Muscle layer of colon (tissue), 2 donors: ENCODE measurements around the gene RFTN2.
"Not testable (repeated sequence)": the region's sequence is repeated elsewhere in the genome, so short reads cannot be mapped to it uniquely, and the experiment has no call there.

Experiments used
- H3K27ac ChIP-seq: one replicate; pipeline ENCODE4 v1.7.0; 2013; ENCODE audit warnings: low read depth, mild to moderate bottlenecking, low read length, moderate library complexity
- H3K27me3 ChIP-seq, 2 donors: one replicate each; pipeline ENCODE4 v1.7.0; 2013; ENCODE audit warnings: low read length in 2 of 2, mild to moderate bottlenecking in 2 of 2; ENCODE audit not compliant: insufficient read depth in 2 of 2, control insufficient read depth in 1 of 2
- H3K36me3 ChIP-seq: one replicate; pipeline ENCODE4 v1.7.0; 2013; ENCODE audit warnings: mild to moderate bottlenecking, low read length; ENCODE audit not compliant: insufficient read depth
- H3K4me1 ChIP-seq: one replicate; pipeline ENCODE4 v1.7.0; 2013; ENCODE audit warnings: mild to moderate bottlenecking, low read length; ENCODE audit not compliant: insufficient read depth
- H3K4me3 ChIP-seq, 2 donors: one replicate each; pipeline ENCODE4 v1.7.0; 2013; ENCODE audit warnings: low read length in 2 of 2, low read depth in 1 of 2, mild to moderate bottlenecking in 1 of 2, moderate library complexity in 1 of 2
- H3K9ac ChIP-seq: one replicate; pipeline ENCODE4 v1.7.0; 2013; ENCODE audit warnings: low read length
- H3K9me3 ChIP-seq: one replicate; pipeline ENCODE4 v1.7.0; 2013; ENCODE audit warnings: mild to moderate bottlenecking, low read length
- donor health status: abdominal sarcoma.
- donor health status: Adenocarcinoma of cecum.

RFTN2 gene

DNA sequence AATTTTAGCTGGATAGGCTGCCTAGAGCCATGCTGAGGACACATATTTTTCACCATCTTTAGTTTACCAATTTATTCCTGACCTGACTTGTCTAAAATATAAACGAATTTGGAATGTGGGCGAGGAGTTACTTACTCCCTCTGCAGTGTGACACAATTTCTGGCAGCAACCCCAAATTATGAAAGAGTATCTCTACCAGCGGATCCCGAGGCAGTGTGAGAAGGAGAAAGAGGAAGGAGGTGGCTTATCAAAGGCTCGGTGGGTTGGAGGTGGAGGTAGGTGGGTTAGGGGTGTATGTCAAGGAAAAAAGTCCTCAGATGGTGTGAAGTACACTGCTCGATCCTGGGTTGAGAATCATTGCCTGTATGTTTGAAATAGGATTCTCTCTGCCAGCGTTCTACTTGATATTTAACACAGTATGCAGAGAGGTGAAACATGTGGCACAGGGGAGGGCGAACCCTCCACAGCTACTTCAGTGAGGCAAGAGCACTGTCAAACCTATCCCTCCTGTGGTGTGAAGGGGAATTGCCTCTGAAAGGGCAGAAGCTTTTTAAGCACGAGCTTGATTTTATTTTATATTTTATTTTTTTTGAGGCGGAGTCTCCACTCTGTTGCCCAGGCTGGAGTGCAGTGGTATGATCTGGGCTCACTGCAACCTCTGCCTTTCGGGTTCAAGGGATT lies 76.0 kb downstream of the RFTN2 start:
- H3K36me3 ChIP-seq, result no peaks in the 10 kb centered on the region
- no peak overlapping the region for H3K9ac ChIP-seq
- no peaks in the 10 kb centered on the region for H3K27me3 ChIP-seq
- no peaks in the 10 kb centered on the region for H3K9me3 ChIP-seq
- no peak overlapping the region for H3K4me3 ChIP-seq
- no peak overlapping the region for H3K27ac ChIP-seq
- no peaks in the 10 kb centered on the region for H3K4me1 ChIP-seq

- Histone ChIP-seq H3K4me3 (no peak overlapping the region), H3K36me3 (no peaks in the 10 kb centered on the region), H3K27ac (no peak overlapping the region), H3K27me3 (no peaks in the 10 kb centered on the region), H3K9me3 (no peaks in the 10 kb centered on the region), H3K4me1 (no peaks in the 10 kb centered on the region), H3K9ac (no peak overlapping the region)
Observed at GRCh38 chr2:197598450-197598849, 76.9 kb downstream of the RFTN2 start.

GRCh38 chr2:197597166-197597565 lies 78.2 kb downstream of the RFTN2 start:
- Histone ChIP-seq H3K36me3 (no peaks in the 10 kb centered on the region), H3K4me3 (no peak overlapping the region), H3K9me3 (no peaks in the 10 kb centered on the region), H3K27ac (no peak overlapping the region), H3K9ac (no peak overlapping the region), H3K4me1 (no peaks in the 10 kb centered on the region), H3K27me3 (no peaks in the 10 kb centered on the region)

DNA sequence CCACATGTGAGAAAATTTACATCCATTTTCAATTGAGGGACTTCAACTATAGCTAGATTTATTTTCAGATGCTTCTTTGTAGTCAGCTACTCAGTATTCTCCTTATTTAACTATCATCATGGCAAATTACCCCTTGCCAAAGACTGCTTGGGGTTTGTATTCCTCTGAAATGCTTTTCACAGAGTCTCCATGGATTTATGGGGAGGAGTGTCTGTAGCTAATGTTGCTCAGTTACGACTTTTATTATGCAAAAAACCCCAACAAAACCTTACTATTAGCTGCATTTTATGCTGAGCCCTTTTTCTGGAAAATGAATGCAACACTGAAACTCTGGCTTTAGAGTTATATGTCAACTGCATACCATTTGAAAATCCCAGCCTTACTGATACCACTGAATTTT lies 78.6 kb downstream of the RFTN2 start:
- no peaks in the 10 kb centered on the region for H3K36me3 ChIP-seq
- H3K4me1 ChIP-seq, result no peaks in the 10 kb centered on the region
- H3K27ac ChIP-seq, result no peak overlapping the region
- no peaks in the 10 kb centered on the region for H3K27me3 ChIP-seq
- no peak overlapping the region for H3K9ac ChIP-seq
- no peaks in the 10 kb centered on the region for H3K9me3 ChIP-seq
- H3K4me3 ChIP-seq, result no peak overlapping the region

DNA sequence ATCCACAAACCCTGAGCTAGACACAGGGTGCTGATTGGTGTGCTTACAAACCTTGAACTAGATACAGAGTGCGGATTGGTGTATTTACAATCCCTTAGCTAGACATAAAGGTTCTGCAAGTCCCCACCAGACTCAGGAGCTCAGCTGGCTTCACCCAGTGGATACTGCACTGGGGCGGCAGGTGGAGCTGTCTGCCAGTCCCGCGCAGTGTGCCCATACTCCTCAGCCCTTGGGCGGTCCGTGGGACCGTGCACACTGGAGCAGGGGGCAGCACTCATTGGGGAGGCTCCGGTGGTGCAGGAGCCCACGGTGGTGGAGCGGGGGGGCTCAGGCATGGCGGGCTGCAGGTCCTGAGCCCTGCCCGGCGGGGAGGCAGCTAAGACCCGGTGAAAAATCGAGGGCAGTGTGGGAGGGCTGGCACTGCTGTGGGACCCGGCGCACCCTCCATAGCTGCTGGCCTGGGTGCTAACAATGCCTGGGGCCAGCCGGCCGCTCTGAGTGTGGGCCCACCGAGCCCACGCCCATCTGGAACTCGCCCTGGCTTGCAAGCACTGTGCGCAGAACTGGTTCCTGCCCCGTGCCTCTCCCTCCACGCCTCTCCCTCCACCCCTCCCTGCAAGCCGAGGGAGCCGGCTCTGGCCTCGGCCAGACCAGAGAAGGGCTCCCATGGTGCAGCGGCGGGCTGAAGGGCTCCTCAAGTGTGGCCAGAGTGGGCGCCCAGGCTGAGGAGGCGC lies 83.9 kb downstream of the RFTN2 start:
- Histone ChIP-seq H3K27ac (no peak overlapping the region), H3K9me3 (no peaks in the 10 kb centered on the region), H3K4me1 (no peaks in the 10 kb centered on the region), H3K36me3 (no peaks in the 10 kb centered on the region), H3K27me3 (no peaks in the 10 kb centered on the region), H3K4me3 (no peak overlapping the region), H3K9ac (no peak overlapping the region)

GRCh38 chr2:197587255-197587654 lies 88.1 kb downstream of the RFTN2 start:
- H3K4me3 ChIP-seq, H3K27me3 ChIP-seq, H3K9ac ChIP-seq, H3K4me1 ChIP-seq, H3K36me3 ChIP-seq, H3K9me3 ChIP-seq, H3K27ac ChIP-seq: not testable (repeated sequence)

DNA sequence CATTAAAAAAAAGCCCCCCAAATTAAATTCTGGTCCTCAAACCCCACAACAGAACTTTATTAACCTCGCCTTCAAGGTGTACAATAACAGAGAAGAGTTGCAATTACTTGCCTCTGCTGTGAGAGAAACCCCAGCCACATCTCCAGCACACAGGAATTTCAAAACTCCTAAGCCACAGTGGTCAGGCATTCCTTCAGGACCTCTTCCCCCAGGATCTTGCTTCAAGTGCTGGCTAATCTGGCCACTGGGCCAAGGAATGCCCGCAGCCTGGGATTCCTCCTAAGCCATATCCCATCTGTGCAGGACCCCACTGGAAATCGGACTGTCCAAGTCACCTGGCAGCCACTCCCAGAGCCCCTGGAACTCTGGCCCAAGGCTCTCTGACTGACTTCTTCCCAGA lies 95.2 kb downstream of the RFTN2 start:
- H3K9ac ChIP-seq, H3K27ac ChIP-seq, H3K36me3 ChIP-seq, H3K4me3 ChIP-seq, H3K4me1 ChIP-seq, H3K9me3 ChIP-seq, H3K27me3 ChIP-seq: not testable (repeated sequence)

DNA sequence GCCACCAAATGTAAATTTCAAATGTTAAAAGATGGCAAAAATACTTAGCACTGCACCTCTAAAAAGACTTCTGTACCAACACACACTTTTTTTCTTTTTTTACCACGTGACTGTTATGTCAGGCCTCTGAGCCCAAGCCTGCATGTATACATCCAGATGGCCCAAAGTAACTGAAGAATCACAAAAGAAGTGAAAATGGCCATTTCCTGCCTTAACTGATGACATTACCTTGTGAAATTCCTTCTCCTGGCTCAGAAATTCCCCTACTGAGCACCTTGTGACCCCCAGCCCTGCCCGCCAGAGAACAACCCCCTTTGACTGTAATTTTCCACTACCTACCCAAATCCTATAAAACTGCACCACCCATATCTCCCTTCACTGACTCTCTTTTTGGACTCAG lies 97.1 kb downstream of the RFTN2 start:
- H3K27ac ChIP-seq, H3K4me1 ChIP-seq, H3K27me3 ChIP-seq, H3K36me3 ChIP-seq, H3K9me3 ChIP-seq, H3K9ac ChIP-seq, H3K4me3 ChIP-seq: not testable (repeated sequence)

GRCh38 chr2:197577446-197577845 lies 97.9 kb downstream of the RFTN2 start:
- Histone ChIP-seq H3K4me1 (no peaks in the 10 kb centered on the region), H3K27ac (no peak overlapping the region), H3K36me3 (no peaks in the 10 kb centered on the region), H3K9ac (no peak overlapping the region), H3K4me3 (no peak overlapping the region), H3K27me3 (no peaks in the 10 kb centered on the region), H3K9me3 (no peaks in the 10 kb centered on the region)

- H3K27me3 ChIP-seq, result no peaks in the 10 kb centered on the region
- H3K9ac ChIP-seq, result no peak overlapping the region
- H3K36me3 ChIP-seq, result no peaks in the 10 kb centered on the region
- H3K4me3 ChIP-seq, result no peak overlapping the region
- H3K27ac ChIP-seq, result no peak overlapping the region
- H3K9me3 ChIP-seq, result no peaks in the 10 kb centered on the region
- H3K4me1 ChIP-seq, result no peaks in the 10 kb centered on the region
Observed at GRCh38 chr2:197576631-197577030, 98.8 kb downstream of the RFTN2 start.

DNA sequence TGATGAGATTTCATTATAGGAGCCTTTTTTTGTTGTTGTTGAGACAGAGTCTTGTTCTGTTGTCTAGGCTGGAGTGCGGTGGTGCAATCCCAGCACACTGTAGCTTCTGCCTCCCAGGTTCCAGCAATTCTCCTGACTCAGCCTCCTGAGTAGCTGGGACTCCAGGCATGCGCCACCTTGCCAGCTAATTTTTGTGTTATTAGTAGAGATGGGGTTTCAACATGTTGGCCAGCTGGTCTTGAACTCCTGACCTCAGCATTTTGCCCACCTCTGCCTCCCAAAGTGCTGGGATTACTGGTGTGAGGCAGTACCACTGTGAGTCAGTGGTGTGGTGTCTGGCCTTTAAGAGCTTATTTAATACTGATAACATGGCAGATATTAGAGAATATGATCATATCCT lies 99.4 kb downstream of the RFTN2 start:
- H3K27ac ChIP-seq, result no peak overlapping the region

DNA sequence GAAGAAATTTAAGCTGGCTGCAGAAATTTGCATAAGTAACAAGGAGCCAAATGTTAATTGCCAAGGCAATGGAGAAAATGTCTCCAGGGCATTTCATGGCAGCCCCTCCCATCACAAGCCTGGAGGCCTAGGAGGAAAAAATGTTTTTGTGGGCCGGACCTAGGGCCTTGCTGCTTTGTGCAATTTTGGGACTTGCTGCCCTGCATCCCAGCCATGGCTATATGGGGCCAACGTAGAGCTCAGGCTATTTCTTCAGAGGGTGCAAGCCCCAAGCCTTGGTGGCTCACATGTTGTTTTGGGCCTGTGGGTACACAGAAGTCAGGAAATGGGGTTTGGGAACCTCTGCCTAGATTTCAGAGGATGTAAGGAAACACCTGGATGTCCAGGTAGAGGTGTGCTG lies 101.8 kb downstream of the RFTN2 start:
- Histone ChIP-seq H3K9ac (no peak overlapping the region), H3K27me3 (no peaks in the 10 kb centered on the region), H3K4me3 (no peak overlapping the region), H3K27ac (no peak overlapping the region), H3K4me1 (no peaks in the 10 kb centered on the region), H3K36me3 (no peaks in the 10 kb centered on the region), H3K9me3 (no peaks in the 10 kb centered on the region)

More for the DNA sequence above, 99.4 kb downstream of the RFTN2 start:
- Histone ChIP-seq H3K27me3 (no peaks in the 10 kb centered on the region), H3K4me3 (no peak overlapping the region), H3K9me3 (no peaks in the 10 kb centered on the region), H3K9ac (no peak overlapping the region), H3K36me3 (no peaks in the 10 kb centered on the region), H3K4me1 (no peaks in the 10 kb centered on the region)
